Retinal pigment epithelial cell (primary cell): ENCODE results near the gene RAPGEF1.

ENCODE experiments used
- DNase-seq: peaks from one replicate; pipeline ENCODE4 v3.0.0-alpha.2; 2010; ENCODE audit warnings: low read depth
- H3K4me3 ChIP-seq: 2 replicates; pipeline ENCODE4 v1.5.1; 2011; ENCODE audit warnings: mild to moderate bottlenecking, low read length, control low read depth, moderate library complexity
- TF ChIP-seq, protein P1 (sequence below): conservative IDR thresholded peaks from 2 replicates; pipeline ENCODE4 v1.5.1; 2011; ENCODE audit warnings: low read depth, low read length, control low read depth, inconsistent platforms

The RAPGEF1 gene

DNA sequence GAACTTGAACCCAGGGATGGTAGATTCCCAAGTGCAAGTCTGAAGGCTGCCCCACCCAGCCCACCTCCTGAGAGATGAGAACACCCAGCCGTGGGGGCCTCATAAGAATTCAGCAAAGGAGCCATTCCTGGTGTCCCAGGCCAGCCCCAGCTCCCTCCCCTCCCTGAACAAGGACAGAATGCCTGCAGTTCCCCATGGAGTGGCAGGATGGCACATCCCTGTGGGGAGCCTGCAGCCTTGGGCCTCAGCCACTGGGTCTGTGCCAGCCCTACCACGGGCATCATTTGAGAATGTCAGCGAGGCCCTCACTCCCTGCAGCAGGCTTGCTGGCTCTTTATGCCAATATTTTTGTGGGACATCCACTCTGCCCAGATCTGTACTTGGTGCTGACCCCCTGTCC is 36.2 kb upstream of the RAPGEF1 start:
- TF ChIP-seq, protein P1, sequence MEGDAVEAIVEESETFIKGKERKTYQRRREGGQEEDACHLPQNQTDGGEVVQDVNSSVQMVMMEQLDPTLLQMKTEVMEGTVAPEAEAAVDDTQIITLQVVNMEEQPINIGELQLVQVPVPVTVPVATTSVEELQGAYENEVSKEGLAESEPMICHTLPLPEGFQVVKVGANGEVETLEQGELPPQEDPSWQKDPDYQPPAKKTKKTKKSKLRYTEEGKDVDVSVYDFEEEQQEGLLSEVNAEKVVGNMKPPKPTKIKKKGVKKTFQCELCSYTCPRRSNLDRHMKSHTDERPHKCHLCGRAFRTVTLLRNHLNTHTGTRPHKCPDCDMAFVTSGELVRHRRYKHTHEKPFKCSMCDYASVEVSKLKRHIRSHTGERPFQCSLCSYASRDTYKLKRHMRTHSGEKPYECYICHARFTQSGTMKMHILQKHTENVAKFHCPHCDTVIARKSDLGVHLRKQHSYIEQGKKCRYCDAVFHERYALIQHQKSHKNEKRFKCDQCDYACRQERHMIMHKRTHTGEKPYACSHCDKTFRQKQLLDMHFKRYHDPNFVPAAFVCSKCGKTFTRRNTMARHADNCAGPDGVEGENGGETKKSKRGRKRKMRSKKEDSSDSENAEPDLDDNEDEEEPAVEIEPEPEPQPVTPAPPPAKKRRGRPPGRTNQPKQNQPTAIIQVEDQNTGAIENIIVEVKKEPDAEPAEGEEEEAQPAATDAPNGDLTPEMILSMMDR, result no peak
- DNase-seq, result no peak
- H3K4me3 ChIP-seq, result no peak overlapping the region

DNA sequence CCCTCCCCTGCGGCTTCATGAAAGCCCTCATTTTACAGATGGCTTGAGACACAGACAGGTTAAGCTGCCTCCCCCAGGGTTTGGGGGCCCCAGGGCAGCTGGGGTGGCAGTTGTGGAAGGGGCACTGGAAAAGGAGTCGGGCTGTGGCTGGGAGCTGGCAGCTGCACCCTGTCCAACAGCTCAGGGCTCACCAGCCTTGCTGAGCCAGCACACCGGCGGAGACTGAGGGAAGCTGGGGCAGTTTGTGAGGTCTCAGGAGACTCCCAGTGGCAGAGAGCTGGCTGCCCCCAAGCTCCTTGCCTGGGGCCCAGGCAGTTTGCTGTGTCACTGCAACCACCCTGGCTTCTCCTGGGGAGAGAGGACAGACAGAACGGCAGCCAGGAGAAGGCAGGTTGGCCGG is 34.8 kb upstream of the RAPGEF1 start:
- no peak for DNase-seq
- no peak overlapping the region for H3K4me3 ChIP-seq
- TF ChIP-seq, protein P1, result no peak

DNA sequence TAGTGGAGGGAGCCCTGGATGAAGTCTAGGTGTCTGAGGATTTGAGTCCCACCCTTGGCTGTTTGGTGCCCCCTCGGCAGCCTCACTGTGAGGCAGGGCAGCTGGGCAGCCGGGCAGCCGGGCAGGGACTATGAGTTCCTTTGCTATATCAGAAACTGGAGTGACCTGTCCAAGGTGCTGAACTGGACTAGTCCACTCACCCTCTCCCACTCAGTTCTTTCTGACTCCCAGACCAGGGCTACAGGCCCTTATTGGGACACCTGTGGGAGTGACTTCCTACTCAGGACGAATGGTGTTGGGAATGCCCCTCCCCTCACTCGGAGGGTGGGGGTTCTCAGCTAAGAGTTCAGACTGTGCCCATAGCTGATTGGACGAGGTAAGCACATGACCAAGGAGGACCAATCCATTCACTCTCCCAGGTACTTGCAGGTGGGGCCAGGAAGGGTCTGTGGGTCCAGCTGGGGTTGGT is 34.1 kb upstream of the RAPGEF1 start:
- no peak overlapping the region for H3K4me3 ChIP-seq
- TF ChIP-seq, protein P1, result no peak
- peak; percentile 18 for DNase-seq

DNA sequence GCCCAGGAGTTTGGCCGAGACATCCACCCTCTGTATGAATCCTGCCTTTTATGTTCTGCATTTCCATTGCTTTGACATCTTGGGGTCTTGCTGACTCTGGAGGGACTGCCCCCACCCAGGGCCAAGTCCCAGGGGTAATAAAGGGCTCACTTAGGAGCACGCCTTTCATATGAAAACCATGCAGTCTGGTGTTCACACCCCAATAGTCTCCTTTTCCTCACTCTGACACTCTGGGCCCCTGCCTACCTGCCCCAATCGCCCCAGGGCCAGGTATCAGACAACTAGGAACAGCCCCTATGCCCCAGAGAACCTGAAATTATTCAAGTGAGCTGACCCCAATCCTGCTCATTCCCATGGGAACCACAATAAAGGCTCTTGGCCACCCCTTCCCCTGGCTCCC is 33.1 kb upstream of the RAPGEF1 start:
- DNase-seq, result no peak
- TF ChIP-seq, protein P1, result no peak
- no peak overlapping the region for H3K4me3 ChIP-seq

DNA sequence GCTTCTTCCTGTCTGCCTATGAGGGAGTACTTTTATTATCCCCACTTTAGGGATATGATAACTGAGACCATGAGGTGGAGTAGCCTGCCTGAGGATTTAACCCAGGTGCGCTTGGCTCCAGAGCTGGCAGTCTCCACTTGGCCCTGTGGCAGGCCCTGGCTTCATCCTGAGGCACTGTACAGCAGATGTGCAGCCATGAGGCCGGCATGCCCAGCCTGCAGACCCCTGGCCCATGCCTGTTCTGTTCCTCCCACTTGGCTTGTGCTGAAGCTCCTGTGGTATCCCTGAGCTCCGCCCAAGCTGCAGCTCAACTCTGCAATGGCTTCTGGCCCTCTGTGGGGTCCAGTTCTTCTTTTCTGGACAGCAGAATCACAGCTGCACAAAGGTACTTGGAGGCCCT is 31.8 kb upstream of the RAPGEF1 start:
- no peak for DNase-seq
- no peak overlapping the region for H3K4me3 ChIP-seq
- TF ChIP-seq, protein P1, result no peak

DNA sequence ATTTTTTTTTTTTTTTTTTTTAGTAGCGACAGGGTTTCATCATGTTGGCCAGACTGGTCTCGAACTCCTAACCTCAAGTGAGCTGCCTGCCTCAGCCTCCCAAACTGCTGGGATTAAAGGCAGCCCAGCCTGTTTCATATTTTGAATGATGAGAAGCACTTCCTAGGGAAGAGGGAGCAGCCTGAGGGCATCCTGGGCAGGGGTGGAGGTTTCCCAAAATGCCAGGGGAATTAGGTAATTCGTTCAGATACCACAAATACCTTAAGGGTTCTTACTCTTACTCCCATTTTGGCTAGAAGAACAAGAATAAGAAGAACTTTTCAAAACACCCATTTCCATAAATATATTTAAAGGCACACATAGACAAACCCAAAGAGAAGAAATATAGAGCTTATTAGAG is 29.5 kb upstream of the RAPGEF1 start:
- no peak for DNase-seq
- TF ChIP-seq, protein P1, result no peak
- no peak overlapping the region for H3K4me3 ChIP-seq

DNA sequence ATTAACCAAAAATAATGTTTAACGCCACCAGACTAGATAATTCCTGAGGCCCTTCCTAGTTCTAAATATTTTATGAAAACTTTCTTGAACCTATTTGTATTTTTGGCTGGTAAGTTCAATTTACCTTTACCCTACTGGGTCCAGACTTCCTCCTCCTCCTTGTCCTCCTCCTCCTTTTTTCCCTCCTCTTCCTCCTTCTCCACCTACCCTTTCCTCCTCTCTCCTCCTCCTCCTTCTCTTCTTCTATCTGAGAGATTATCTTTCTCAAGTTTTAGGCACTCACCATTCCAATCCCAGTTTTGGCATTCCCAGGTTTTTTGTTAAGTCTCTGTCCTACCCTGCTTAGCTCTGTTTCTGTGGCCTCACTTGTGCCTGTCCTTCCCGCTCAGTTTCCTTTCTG is 24.7 kb upstream of the RAPGEF1 start:
- DNase-seq, result no peak
- H3K4me3 ChIP-seq, result no peak overlapping the region
- TF ChIP-seq, protein P1, result no peak
